Omental fat pad (tissue), 4 donors: ENCODE measurements around the gene ARID5B. TPM values are rescaled to one million over a fixed set of nuclear protein-coding genes. Genes with fewer than 3 reads are reported as not detected.

Experiments
- ATAC-seq: fragments of 150-250 bp; one replicate; pipeline ENCODE4 v1.9.1; 2016; ENCODE audit warnings: mild to moderate bottlenecking, moderate library complexity; ENCODE audit not compliant: low FRiP score
- DNase-seq: peaks from one replicate; pipeline ENCODE4 v3.0.0-alpha.2; 2019; ENCODE audit warnings: low spot score
- total RNA-seq, 4 donors: library from RNA; depleted of rRNA; stranded (reverse); fragments of >200 nt; gene quantifications; one replicate each; pipeline ENCODE4 v1.1.0, GENCODE V29; 2016
- TF ChIP-seq, protein P1 (sequence below), 3 donors: fragments of 450-650 bp; IDR thresholded peaks; one replicate each; pipeline ENCODE4 v1.5.1; 2016 to 2017; ENCODE audit warnings: antibody characterized with exemption in 3 of 3, mild to moderate bottlenecking in 3 of 3, moderate library complexity in 2 of 3

ARID5B gene
- total RNA-seq, 4 donors from 2014 or later = 57.5 to 163 (median 123) TPM

DNA sequence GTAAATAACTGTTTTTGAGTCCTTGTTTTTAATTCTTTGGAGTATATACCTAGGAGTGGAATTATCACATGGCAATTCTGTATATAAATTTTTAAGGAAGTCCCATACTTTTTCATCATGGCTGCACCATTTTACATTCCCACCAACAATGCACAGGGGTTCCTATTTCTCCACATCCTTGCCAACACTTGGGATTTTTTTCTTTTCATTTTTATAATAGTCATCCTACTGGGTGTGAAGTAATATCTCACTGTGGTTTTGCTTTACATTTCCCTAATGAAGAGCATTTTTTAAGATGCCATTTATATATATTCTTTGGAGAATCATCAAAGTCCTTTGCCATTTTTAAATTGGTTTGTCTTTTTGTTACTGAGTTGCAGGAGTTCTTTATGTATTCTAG lies 89.7 kb downstream of the ARID5B start:
- ATAC-seq (no peak), DNase-seq (no peak)
- TF ChIP-seq, protein P1, sequence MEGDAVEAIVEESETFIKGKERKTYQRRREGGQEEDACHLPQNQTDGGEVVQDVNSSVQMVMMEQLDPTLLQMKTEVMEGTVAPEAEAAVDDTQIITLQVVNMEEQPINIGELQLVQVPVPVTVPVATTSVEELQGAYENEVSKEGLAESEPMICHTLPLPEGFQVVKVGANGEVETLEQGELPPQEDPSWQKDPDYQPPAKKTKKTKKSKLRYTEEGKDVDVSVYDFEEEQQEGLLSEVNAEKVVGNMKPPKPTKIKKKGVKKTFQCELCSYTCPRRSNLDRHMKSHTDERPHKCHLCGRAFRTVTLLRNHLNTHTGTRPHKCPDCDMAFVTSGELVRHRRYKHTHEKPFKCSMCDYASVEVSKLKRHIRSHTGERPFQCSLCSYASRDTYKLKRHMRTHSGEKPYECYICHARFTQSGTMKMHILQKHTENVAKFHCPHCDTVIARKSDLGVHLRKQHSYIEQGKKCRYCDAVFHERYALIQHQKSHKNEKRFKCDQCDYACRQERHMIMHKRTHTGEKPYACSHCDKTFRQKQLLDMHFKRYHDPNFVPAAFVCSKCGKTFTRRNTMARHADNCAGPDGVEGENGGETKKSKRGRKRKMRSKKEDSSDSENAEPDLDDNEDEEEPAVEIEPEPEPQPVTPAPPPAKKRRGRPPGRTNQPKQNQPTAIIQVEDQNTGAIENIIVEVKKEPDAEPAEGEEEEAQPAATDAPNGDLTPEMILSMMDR (IDR thresholded peaks at IDR 0.05) = no peak

DNA sequence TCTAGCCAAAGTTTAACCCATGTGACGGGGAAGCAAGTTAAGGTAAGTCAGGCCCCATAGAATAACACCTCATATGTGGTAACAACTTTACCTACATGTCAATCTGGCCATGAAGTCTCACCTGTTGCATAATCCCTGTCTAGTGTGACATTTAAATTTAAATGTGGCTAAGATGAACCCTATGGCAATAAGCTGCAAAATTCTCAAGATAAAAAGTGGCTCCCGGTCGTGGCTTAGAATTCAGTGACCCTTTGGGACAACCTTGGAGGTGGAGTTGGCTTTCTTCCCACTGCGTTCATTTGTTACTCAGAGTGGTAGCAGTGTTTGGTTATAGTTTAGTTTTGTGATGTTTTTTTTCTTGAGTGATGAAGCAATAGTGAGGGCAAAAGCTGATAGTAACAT lies 90.6 kb downstream of the ARID5B start:
- TF ChIP-seq, protein P1 (IDR thresholded peaks at IDR 0.05) = no peak
- no peak for DNase-seq
- no peak for ATAC-seq

DNA sequence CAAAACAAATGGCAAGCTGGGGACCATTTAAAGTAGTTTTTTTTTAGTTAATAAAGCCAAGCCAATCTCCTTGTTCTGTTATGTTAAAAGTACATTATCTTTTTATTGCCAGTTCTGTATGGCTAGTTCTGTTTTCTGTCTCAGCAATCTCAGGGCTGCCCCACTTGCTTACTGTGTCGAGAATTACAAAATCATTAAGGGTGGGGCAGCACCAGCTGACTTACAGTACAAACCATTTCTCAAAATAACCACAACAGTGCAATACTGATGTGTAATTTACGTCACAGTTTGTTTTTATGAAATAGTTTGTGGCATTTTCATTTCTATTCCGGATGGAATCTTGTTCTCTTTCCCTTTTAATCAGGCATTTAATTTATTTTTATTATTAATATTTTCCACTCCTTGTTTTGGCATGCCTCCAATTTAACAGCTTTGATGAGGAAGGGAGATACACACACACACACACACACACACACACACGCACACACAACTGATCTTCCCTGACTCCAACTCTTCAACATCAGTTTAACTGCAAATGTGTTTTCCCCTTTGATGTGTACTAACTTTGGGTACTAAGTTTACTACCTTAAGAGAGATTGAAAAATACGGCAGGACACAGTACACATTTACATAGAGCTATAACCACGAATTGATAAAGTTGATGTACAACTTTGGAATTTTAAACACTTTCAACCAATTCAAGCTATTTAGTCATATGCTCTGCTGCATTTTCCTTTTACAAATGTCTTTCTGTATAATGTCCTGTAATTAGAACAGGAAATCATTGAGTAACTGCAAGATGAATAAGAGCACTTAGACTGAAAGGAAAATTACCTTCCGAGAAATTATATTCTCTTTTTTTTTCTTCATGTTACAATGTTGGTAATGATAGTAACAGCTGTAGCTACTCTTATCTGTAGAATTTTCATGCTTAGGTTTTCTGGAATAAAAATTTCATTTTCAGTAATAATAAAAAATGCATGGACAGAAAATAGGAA lies 91.5 kb downstream of the ARID5B start:
- peak; percentile 87 for ATAC-seq

DNA sequence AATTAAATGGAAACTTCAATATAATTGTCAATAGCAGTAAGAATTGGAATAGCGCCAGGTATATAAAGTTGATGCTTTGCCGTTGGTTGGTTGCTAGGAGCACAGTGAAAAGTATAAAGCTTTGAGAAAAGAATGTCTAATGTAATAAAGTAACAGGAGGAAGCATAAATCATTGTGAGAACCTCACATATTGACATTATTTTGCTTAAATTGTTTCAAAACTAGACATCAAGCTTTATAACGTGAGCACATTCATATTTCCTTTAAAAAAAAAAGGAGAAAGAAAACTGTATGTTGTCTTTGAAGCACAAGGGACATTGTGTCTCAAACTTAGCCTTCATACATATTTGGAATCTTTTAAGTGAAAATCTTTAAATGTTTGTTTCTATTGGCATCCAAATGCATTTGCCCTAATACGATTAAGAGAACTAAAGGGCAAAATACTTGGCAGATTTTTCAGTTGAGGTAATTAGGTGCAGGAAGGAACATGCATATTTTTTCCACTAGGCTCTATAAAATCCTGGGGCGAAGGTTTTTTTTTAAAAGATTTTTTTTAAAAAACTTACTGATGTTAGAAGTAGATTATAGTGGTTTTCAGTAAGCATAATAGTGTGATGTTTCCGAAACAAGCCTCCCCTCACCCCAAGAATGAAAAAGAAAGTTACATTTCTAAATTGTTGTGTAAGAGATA lies 92.4 kb downstream of the ARID5B start:
- DNase-seq (no peak), ATAC-seq (no peak)
- TF ChIP-seq, protein P1 (IDR thresholded peaks at IDR 0.05) = no peak

More for the DNA sequence above, 91.5 kb downstream of the ARID5B start:
- peak; percentile 44 for DNase-seq
- TF ChIP-seq, protein P1 (IDR thresholded peaks at IDR 0.05) = no peak

DNA sequence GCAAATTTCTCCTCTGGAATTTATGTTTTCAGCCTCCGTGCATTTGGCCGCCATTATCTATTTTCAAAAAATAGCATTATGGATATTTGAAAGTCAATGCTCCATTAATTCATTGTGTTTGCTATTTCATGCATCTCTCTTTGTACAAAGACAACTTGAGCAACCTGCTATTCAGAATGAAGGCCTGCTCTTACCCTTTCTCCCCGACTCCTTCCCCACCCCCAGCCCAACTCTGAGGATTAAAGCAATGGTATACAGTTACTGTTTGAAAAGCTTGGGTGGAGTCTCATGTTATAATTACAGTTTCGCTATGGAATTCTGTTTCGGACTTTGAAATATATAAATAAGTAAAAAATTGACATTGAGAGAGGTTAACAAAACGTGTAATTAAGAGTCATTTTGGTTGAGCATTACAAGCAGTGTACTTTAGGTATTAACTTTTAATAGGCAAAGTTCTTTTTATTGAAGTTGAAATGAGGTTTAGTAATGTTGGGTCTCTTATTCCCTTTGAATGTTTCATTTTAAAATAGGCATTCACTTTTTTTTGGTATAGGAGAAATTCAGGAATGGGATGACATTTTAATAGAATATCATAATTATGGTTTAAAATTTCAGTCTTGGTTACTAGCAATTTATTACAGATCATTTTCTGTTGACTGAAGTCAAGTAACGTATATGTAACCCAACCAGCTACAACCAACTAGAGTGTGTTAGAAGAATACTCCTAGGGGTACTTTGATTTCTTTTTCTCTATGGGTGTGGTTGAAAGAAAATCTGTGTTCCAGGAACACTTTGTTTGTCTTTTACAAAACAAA lies 93.1 kb downstream of the ARID5B start:
- no peak for ATAC-seq
- no peak for DNase-seq
- TF ChIP-seq, protein P1 (IDR thresholded peaks at IDR 0.05) = no peak

DNA sequence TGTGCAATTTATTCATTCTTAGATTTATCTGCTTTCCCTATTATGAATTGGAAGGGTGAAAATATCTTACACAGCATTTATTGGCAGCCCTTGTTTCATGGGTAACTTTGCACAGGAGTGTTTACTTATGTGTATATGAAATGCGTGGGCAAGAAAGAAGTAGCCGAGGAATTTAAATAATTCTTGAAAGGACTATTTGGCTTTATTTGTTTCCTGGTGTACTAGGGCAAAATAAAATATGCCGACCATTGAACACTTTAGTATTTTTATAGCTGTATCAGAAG lies 93.7 kb downstream of the ARID5B start:
- DNase-seq (no peak), ATAC-seq (no peak)
- TF ChIP-seq, protein P1 (IDR thresholded peaks at IDR 0.05) = no peak
